HCT116 (cell line): ENCODE data around the gene SF1. TPM values are rescaled to one million over a fixed set of nuclear protein-coding genes. Genes with fewer than 3 reads are reported as not detected.

ENCODE experiments used
- ATAC-seq: fragments of 200-7000 bp; cut with Tn5 transposase; 2 replicates; pipeline ENCODE4 v1.9.1; 2020; ENCODE audit warnings: mild to moderate bottlenecking, moderate library complexity
- BruUV-seq: library from RNA; stranded (reverse); fragments of 400-500 nt; replicated peaks from 2 replicates; lab custom pipeline; 2021; lab: Mats Ljungman, UMichigan
- CTCF ChIA-PET: fragments of 300-600 bp; sonication (Branson Sonifier 250); formaldehyde crosslinking; loops from one replicate; lab custom pipeline; 2021; ENCODE audit warnings: antibody characterized with exemption; lab: Charles Lee
- POLR2A ChIA-PET: fragments of 300-600, 350-600 bp; sonication (Branson Sonifier 250); formaldehyde crosslinking; loops from one replicate; lab custom pipeline; 2021; ENCODE audit warnings: antibody characterized with exemption; lab: Charles Lee
- RAD21 ChIA-PET, 2 experiments: fragments of 300-600 bp; sonication (Branson Sonifier 250); formaldehyde crosslinking; loops; one replicate each; lab custom pipeline; 2023; ENCODE audit warnings: low total read pairs in 2 of 2; ENCODE audit not compliant: uncharacterized antibody in 2 of 2, unreplicated experiment in 2 of 2, low non-redundant PET in 1 of 2; lab: Charles Lee
- DNase-seq: peaks from one replicate; pipeline ENCODE4 v3.0.0-alpha.2; 2010; ENCODE audit warnings: low read depth, low spot score
- H2AFZ ChIP-seq: fragments of 200-600 bp; shearing (Covaris generic), sonication (generic); 2 replicates; pipeline ENCODE4 v1.6.1; 2017; ENCODE audit warnings: low read depth, mixed run types, mixed read lengths, antibody characterized with exemption, low read length; ENCODE audit not compliant: poor library complexity, severe bottlenecking
- H3K27ac ChIP-seq: 2 replicates; pipeline ENCODE4 v1.5.1; 2012; ENCODE audit warnings: low read depth, low read length
- H3K27me3 ChIP-seq: fragments of 200-600 bp; sonication (generic); 2 replicates; pipeline ENCODE4 v1.6.1; 2016; ENCODE audit warnings: mixed run types, low read length, mixed read lengths; ENCODE audit not compliant: insufficient read depth
- H3K36me3 ChIP-seq, 2 experiments: fragments of 200-500 bp in 1 of 2; fragments of 200-600 bp in 1 of 2; sonication (Bioruptor generic) in 1 of 2; sonication (generic) in 1 of 2; 2 replicates each; pipeline versions ENCODE4 v1.5.1 to v1.6.1; 2014 to 2016; ENCODE audit warnings: low read length in 2 of 2, inconsistent platforms in 1 of 2, mixed read lengths in 1 of 2, mixed run types in 1 of 2; ENCODE audit not compliant: insufficient read depth in 2 of 2, control insufficient read depth in 1 of 2
- H3K4me1 ChIP-seq, 2 experiments: fragments of 200-600 bp in 1 of 2; sonication (generic) in 1 of 2; 2 replicates each; pipeline versions ENCODE4 v1.5.1 to v1.6.1; 2012 to 2017; ENCODE audit warnings: low read length in 2 of 2, inconsistent platforms in 1 of 2, mild to moderate bottlenecking in 1 of 2, mixed read lengths in 1 of 2, mixed run types in 1 of 2, moderate library complexity in 1 of 2; ENCODE audit not compliant: insufficient read depth in 2 of 2, control insufficient read depth in 1 of 2
- H3K4me2 ChIP-seq: fragments of 200-600 bp; sonication (generic); 2 replicates; pipeline ENCODE4 v1.6.1; 2017; ENCODE audit warnings: mixed run types, low read length, mixed read lengths
- H3K4me3 ChIP-seq, 2 experiments: fragments of 200-600 bp in 1 of 2; sonication (generic) in 1 of 2; replicated peaks in 1 of 2; 2 replicates each; pipeline ENCODE4 v1.5.1; 2011 to 2016; ENCODE audit warnings: low read length in 2 of 2, control low read depth in 1 of 2, low read depth in 1 of 2, mild to moderate bottlenecking in 1 of 2, mixed read lengths in 1 of 2, mixed run types in 1 of 2
- H3K79me2 ChIP-seq: fragments of 200-600 bp; sonication (generic); 2 replicates; pipeline ENCODE4 v1.6.1; 2017; ENCODE audit warnings: mild to moderate bottlenecking, mixed run types, low read length, moderate library complexity, mixed read lengths; ENCODE audit not compliant: insufficient read depth
- H3K9ac ChIP-seq: fragments of 200-600 bp; sonication (generic); 2 replicates; pipeline ENCODE4 v1.6.1; 2016; ENCODE audit warnings: low read length, mixed read lengths
- H3K9me2 ChIP-seq: fragments of 200-600 bp; sonication (generic), shearing (Covaris generic); 2 replicates; pipeline ENCODE4 v1.6.1; 2017; ENCODE audit warnings: mixed run types, mild to moderate bottlenecking, moderate library complexity; ENCODE audit not compliant: insufficient read depth
- H3K9me3 ChIP-seq, 2 experiments: fragments of 200-500 bp in 1 of 2; fragments of 200-600 bp in 1 of 2; sonication (Bioruptor generic) in 1 of 2; sonication (generic) in 1 of 2; 2 replicates each; pipeline ENCODE4 v1.6.1; 2014 to 2017; ENCODE audit warnings: low read length in 2 of 2, mixed read lengths in 2 of 2, inconsistent platforms in 1 of 2, low read depth in 1 of 2, mild to moderate bottlenecking in 1 of 2, mixed run types in 1 of 2, moderate library complexity in 1 of 2; ENCODE audit not compliant: control insufficient read depth in 1 of 2, insufficient read depth in 1 of 2
- H4K20me1 ChIP-seq: fragments of 200-600 bp; sonication (generic), shearing (Covaris generic); 2 replicates; pipeline ENCODE4 v1.6.1; 2017; ENCODE audit warnings: mixed run types, mild to moderate bottlenecking, moderate library complexity; ENCODE audit not compliant: insufficient read depth
- CBX3 ChIP-seq: IDR thresholded peaks from 2 replicates; pipeline ENCODE4 v1.6.1; 2012; ENCODE audit warnings: low read depth
- ELF1 ChIP-seq: IDR thresholded peaks from 2 replicates; pipeline ENCODE4 v1.6.1; 2012; ENCODE audit warnings: low read depth, borderline replicate concordance
- EZH2 ChIP-seq: fragments of 200-600 bp; sonication (generic); IDR thresholded peaks from 2 replicates; pipeline ENCODE4 v1.6.1; 2017; ENCODE audit warnings: antibody characterized with exemption, mixed run types
- EZH2phosphoT487 ChIP-seq: fragments of 200-600 bp; IDR thresholded peaks from 2 replicates; pipeline ENCODE4 v1.6.1; 2018; ENCODE audit warnings: antibody characterized with exemption, borderline replicate concordance
- JUND ChIP-seq: IDR thresholded peaks from 2 replicates; pipeline ENCODE4 v1.6.1; 2012
- POLR2AphosphoS5 ChIP-seq: IDR thresholded peaks from 2 replicates; pipeline ENCODE4 v1.6.1; 2011; ENCODE audit warnings: mild to moderate bottlenecking, low read depth, low read length, moderate library complexity
- REST ChIP-seq: IDR thresholded peaks from 2 replicates; pipeline ENCODE4 v1.6.1; 2012; ENCODE audit warnings: low read depth
- SIN3A ChIP-seq: IDR thresholded peaks from 2 replicates; pipeline ENCODE4 v1.6.1; 2012; ENCODE audit warnings: low read depth
- SRF ChIP-seq: IDR thresholded peaks from 2 replicates; pipeline ENCODE4 v1.6.1; 2012; ENCODE audit warnings: low read depth
- TCF7L2 ChIP-seq: IDR thresholded peaks from 2 replicates; pipeline ENCODE4 v1.7.0; 2011; ENCODE audit warnings: borderline replicate concordance, inconsistent platforms; ENCODE audit not compliant: insufficient read depth, insufficient read length; ENCODE audit errors: extremely low read depth
- ZBTB33 ChIP-seq: IDR thresholded peaks from 2 replicates; pipeline ENCODE4 v1.6.1; 2011; ENCODE audit warnings: mild to moderate bottlenecking, low read length, moderate library complexity; ENCODE audit not compliant: insufficient replicate concordance; ENCODE audit errors: extremely low read depth
- intact Hi-C: fragments of 100-400 bp; cut with micrococcal nuclease; formaldehyde crosslinking; loops from 2 replicates; pipeline ENCODE4 v1.10.0; 2022
- total RNA-seq: library from RNA; stranded (reverse); gene quantifications from one replicate; pipeline ENCODE4 v1.2.1, GENCODE V29; 2021; ENCODE audit not compliant: unreplicated experiment

The SF1 gene
- total RNA-seq, 1 experiment from 2014 or later: 403 TPM

- Histone ChIP-seq H3K27ac (peak overlapping the region; percentile 19; the same call in 1 of the 2 replicates), H3K9me2 (no peaks in the 10 kb centered on the region), H3K9ac (no peak overlapping the region), H3K27me3 (no peaks in the 10 kb centered on the region), H3K36me3 (peaks cover 34 to 40% of the 10 kb centered on the region in 2 experiments), H3K4me1 (peaks cover 0 to 5% of the 10 kb centered on the region in 2 experiments; a peak in 1 of 4 replicates), H3K4me3 (no peak overlapping the region), H4K20me1 (peaks cover 14% of the 10 kb centered on the region; the same call in 1 of the 2 replicates), H3K4me2 (no peak overlapping the region), H3K9me3 (no peaks in the 10 kb centered on the region), H3K79me2 (peaks cover 25% of the 10 kb centered on the region), H2AFZ (no peak overlapping the region)
- BruUV-seq: TSS peak; percentile 3
- ATAC-seq (0 out of 2 replicates have a peak, but pooled peaks have one; percentile 5), DNase-seq (no peak)
- POLR2A ChIA-PET: interaction anchor here (0.9 kb wide), 1 partner anchor 17 kb away, joined by 5 read pairs; the partner anchor contains the start of gene SF1
- intact Hi-C loops: no loop called here
- RAD21 ChIA-PET: interaction anchor here in 1 of 2 experiments (0.6 kb wide), 1 partner anchor 19 kb away, joined by 3 read pairs; no protein-coding TSS in a partner anchor
- CTCF ChIA-PET: interaction anchor here (0.6 kb wide), 1 partner anchor 10 kb away, joined by 3 read pairs; no protein-coding TSS in a partner anchor
- TF ChIP-seq EZH2phosphoT487 (no peak), POLR2AphosphoS5 (peak; percentile 66; the same call in 1 of the 2 replicates)
Observed at GRCh38 chr11:64762277-64762673, 16.1 kb downstream of the SF1 start.

- Histone ChIP-seq H3K36me3 (peaks cover 25 to 30% of the 10 kb centered on the region in 2 experiments), H3K4me2 (no peak overlapping the region), H3K4me1 (peaks cover 0 to 9% of the 10 kb centered on the region in 2 experiments; a peak in 1 of 4 replicates), H3K27ac (no peak overlapping the region), H3K4me3 (no peak overlapping the region), H3K27me3 (no peaks in the 10 kb centered on the region), H4K20me1 (peaks cover 11% of the 10 kb centered on the region; the same call in 1 of the 2 replicates), H3K9me3 (no peaks in the 10 kb centered on the region), H3K9me2 (no peaks in the 10 kb centered on the region), H3K79me2 (peaks cover 15% of the 10 kb centered on the region; the same call in 1 of the 2 replicates), H3K9ac (no peak overlapping the region), H2AFZ (no peak overlapping the region)
- intact Hi-C loops: no loop called here
- ChIA-PET CTCF (interaction anchor here (0.9 to 1.4 kb wide), 2 partner anchors 9 to 18 kb away, joined by 3 to 4 read pairs; partner anchors contain the start of gene SF1), RAD21 (no interaction called here), POLR2A (interaction anchor here (0.8 to 1.1 kb wide), 2 partner anchors 10 to 18 kb away, joined by 3 to 4 read pairs; no protein-coding TSS in a partner anchor)
- BruUV-seq: no TSS peak
- ATAC-seq: 0 out of 2 replicates have a peak, but pooled peaks have one; percentile 2
- TF ChIP-seq SIN3A (no peak), JUND (no peak), TCF7L2 (no peak), SRF (no peak), ZBTB33 (no peak), REST (no peak), EZH2phosphoT487 (no peak), EZH2 (no peak), CBX3 (no peak), ELF1 (no peak)
- DNase-seq: no peak
Observed at GRCh38 chr11:64760759-64761420, 17.5 kb downstream of the SF1 start.
